Mesendoderm (in vitro differentiated cells): ENCODE data around the gene NUMB.
A peak's percentile ranks its signal among the peaks of the same experiment; 100 is the strongest.

ENCODE experiments used
- DNase-seq: peaks from one replicate; pipeline ENCODE4 v3.0.0; 2013
- H2AK5ac ChIP-seq: 2 replicates; pipeline ENCODE4 v1.6.1; 2013; ENCODE audit warnings: low read length, inconsistent platforms
- H2BK120ac ChIP-seq: 2 replicates; pipeline ENCODE4 v1.6.1; 2013; ENCODE audit warnings: low read depth, mild to moderate bottlenecking, low read length, moderate library complexity, mixed read lengths
- H2BK15ac ChIP-seq: replicated peaks from 2 replicates; pipeline ENCODE4 v1.6.1; 2013; ENCODE audit warnings: low read depth, mild to moderate bottlenecking, moderate library complexity
- H2BK5ac ChIP-seq: 2 replicates; pipeline ENCODE4 v1.6.1; 2013; ENCODE audit warnings: low read length, inconsistent platforms
- H3K18ac ChIP-seq: 2 replicates; pipeline ENCODE4 v1.6.1; 2013; ENCODE audit warnings: mild to moderate bottlenecking, low read length, mixed read lengths
- H3K23ac ChIP-seq: one replicate; pipeline ENCODE4 v1.6.1; 2013; ENCODE audit warnings: low read length
- H3K27ac ChIP-seq: 2 replicates; pipeline ENCODE4 v1.5.1; 2013; ENCODE audit warnings: low read depth, mild to moderate bottlenecking, inconsistent platforms, low read length, moderate library complexity
- H3K27me3 ChIP-seq: 2 replicates; pipeline ENCODE4 v1.6.1; 2013; ENCODE audit warnings: low read length, control low read depth, mild to moderate bottlenecking, inconsistent platforms; ENCODE audit not compliant: insufficient read depth, poor library complexity
- H3K36me3 ChIP-seq: 2 replicates; pipeline ENCODE4 v1.6.1; 2013; ENCODE audit warnings: low read length, inconsistent platforms; ENCODE audit not compliant: control insufficient read depth, insufficient read depth
- H3K4ac ChIP-seq: one replicate; pipeline ENCODE4 v1.6.1; 2013; ENCODE audit warnings: low read depth, mild to moderate bottlenecking, low read length, moderate library complexity
- H3K4me1 ChIP-seq: 2 replicates; pipeline ENCODE4 v1.6.1; 2013; ENCODE audit warnings: low read depth, low read length, inconsistent platforms; ENCODE audit not compliant: control insufficient read depth
- H3K4me2 ChIP-seq: 2 replicates; pipeline ENCODE4 v1.6.1; 2013; ENCODE audit warnings: low read length
- H3K4me3 ChIP-seq: 2 replicates; pipeline ENCODE4 v1.5.1; 2013; ENCODE audit warnings: mild to moderate bottlenecking, low read length
- H3K56ac ChIP-seq: one replicate; pipeline ENCODE4 v1.6.1; 2013; ENCODE audit warnings: low read length
- H3K79me1 ChIP-seq: 2 replicates; pipeline ENCODE4 v1.6.1; 2013; ENCODE audit warnings: low read length, inconsistent platforms
- H3K79me2 ChIP-seq: 2 replicates; pipeline ENCODE4 v1.6.1; 2013; ENCODE audit warnings: mild to moderate bottlenecking, low read length; ENCODE audit not compliant: control insufficient read depth, insufficient read depth
- H3K9ac ChIP-seq: 2 replicates; pipeline ENCODE4 v1.6.1; 2013; ENCODE audit warnings: low read length, inconsistent platforms
- H4K5ac ChIP-seq: one replicate; pipeline ENCODE4 v1.6.1; 2013; ENCODE audit warnings: low read length
- H4K8ac ChIP-seq: one replicate; pipeline ENCODE4 v1.6.1; 2013; ENCODE audit warnings: low read depth, mild to moderate bottlenecking, control low read depth, low read length, moderate library complexity
- WGBS: extraction: QIAGEN DNeasy Blood & Tissue Kit; methylation state at CpG from one replicate; pipeline ENCODE4 v1.1.7; 2013; ENCODE audit warnings: low lambda C conversion rate, missing lambda C conversion rate; ENCODE audit not compliant: insufficient coverage; ENCODE audit errors: extremely low coverage; 5-methylcytosine and 5-hydroxymethylcytosine counted together

The NUMB gene

DNA sequence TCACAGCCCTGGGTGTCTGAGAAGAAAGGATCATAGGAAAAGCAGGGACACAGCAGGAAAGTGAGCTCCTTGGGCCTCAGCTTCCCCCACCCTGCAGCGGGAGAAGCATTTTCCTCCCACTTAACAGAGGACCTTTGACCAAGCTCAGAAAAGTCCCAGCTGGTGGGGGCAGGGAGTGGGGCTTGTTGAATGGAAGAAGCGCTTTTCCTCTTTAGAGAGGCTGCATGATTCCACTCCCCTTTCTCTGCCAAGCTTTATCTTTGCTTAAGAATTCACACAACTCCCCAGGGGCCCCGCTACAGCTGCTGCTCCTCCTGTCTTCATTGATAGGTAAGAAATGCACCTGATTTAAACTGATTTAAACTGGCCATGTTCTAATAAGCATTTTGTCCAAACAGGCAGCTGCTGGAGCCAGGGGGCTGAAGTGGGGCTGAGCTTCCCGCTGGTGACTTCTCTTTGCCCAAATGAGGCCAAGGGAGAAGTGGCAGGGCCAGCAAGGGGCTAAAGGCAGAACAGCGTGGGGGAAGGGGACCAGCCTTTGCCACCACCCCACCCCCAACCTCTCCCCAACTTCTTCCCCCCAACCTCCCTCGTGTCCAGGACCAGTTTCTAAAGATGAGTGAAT is 222.7 kb downstream of the NUMB start:
- Histone ChIP-seq H3K9ac (no peak overlapping the region), H3K36me3 (no peaks in the 10 kb centered on the region), H3K79me1 (no peaks in the 10 kb centered on the region), H3K27ac (peak overlapping the region; percentile 2), H3K27me3 (peaks cover 31% of the 10 kb centered on the region), H3K23ac (no peak overlapping the region), H2BK5ac (no peak overlapping the region), H3K4ac (no peak overlapping the region), H3K79me2 (no peaks in the 10 kb centered on the region), H2BK120ac (peak overlapping the region; percentile 31), H4K8ac (no peak overlapping the region), H3K18ac (no peak overlapping the region), H3K56ac (peak overlapping the region; percentile 36), H4K5ac (no peak overlapping the region), H3K4me3 (no peak overlapping the region), H3K4me1 (peaks cover 5% of the 10 kb centered on the region), H3K4me2 (no peak overlapping the region), H2AK5ac (no peak overlapping the region), H2BK15ac (no peak overlapping the region)
- DNase-seq = peak; percentile 82
- no CpG with 5 or more reads among the region's 6 CpGs for WGBS

DNA sequence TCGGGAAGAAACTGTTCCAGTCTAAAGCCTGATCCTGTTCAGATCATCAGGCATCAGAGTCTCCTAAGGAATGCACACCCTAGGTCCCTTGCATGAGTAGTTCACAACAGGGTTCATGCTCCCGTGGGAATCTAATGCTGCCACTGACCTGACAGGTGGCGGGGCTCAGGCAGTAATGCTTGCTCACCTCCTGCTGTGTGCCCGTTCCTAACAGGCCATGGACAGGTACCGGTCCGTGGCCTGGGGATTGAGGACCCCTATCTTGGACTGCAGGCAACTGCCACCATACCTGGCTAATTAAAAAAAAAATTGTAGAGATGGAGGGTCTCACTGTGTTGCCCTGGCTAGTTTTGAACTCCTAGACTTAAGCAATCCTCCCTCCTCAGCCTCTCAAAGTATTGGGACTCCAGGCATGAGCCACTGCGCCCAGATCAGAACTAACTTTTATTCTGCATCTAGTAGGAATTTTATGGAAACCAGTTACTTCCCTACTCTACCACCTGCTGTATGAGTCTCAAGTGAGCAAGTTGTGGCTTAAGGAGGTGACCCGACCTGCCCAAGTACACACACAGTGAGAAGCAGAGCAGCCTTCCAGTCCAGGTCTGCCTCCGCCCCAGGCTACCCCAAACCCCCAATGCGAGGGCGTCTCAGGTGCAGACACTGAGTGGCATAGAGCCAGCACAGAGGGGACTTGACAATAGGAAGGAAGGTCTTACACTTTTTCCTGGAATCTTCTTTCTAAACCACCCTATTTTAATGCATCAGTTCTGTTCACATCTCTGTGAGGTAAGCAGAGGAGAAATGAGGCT is 223.6 kb downstream of the NUMB start:
- Histone ChIP-seq H3K9ac (no peak overlapping the region), H3K4me3 (no peak overlapping the region), H2AK5ac (no peak overlapping the region), H4K8ac (no peak overlapping the region), H4K5ac (no peak overlapping the region), H3K4me2 (no peak overlapping the region), H3K56ac (peak overlapping the region; percentile 36), H3K4ac (no peak overlapping the region), H3K36me3 (no peaks in the 10 kb centered on the region), H3K4me1 (peaks cover 5% of the 10 kb centered on the region), H3K18ac (no peak overlapping the region), H3K27ac (peak overlapping the region; percentile 2), H3K27me3 (peaks cover 27% of the 10 kb centered on the region), H3K79me1 (no peaks in the 10 kb centered on the region), H2BK5ac (no peak overlapping the region), H3K23ac (no peak overlapping the region), H3K79me2 (no peaks in the 10 kb centered on the region), H2BK15ac (no peak overlapping the region), H2BK120ac (no peak overlapping the region)
- no CpG with 5 or more reads among the region's 11 CpGs for WGBS
- DNase-seq = no peak

DNA sequence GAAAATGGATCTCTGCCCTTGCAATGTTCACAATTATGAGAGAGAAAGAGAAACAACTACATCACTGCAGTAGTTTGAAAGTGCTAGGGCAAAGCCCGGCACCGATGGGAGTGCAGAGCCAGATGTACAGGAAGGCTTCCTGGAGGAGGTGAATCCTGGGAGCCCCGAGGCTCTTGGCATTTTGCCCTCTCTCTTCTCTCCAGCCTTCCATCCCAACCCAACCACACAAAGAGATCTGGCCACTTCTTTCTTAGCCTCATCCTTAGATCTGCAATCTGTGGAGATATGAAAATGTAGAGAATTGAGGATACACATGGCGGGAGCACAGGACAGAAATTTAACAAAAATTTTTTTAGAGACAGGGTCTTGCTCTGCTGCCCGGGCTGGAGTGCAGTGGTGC is 224.3 kb downstream of the NUMB start:
- no peak overlapping the region for H3K9ac ChIP-seq
- no peak overlapping the region for H2BK5ac ChIP-seq
- H2AK5ac ChIP-seq = no peak overlapping the region
- no CpG with 5 or more reads among the region's 5 CpGs for WGBS
- no peak overlapping the region for H3K27ac ChIP-seq
- peaks cover 23% of the 10 kb centered on the region for H3K27me3 ChIP-seq
- no peak overlapping the region for H4K8ac ChIP-seq
- no peak overlapping the region for H2BK15ac ChIP-seq
- no peak overlapping the region for H3K56ac ChIP-seq
- H4K5ac ChIP-seq = no peak overlapping the region
- no peak overlapping the region for H3K18ac ChIP-seq
- H2BK120ac ChIP-seq = no peak overlapping the region
- no peak overlapping the region for H3K23ac ChIP-seq
- H3K4ac ChIP-seq = no peak overlapping the region
- no peaks in the 10 kb centered on the region for H3K79me2 ChIP-seq
- H3K36me3 ChIP-seq = no peaks in the 10 kb centered on the region
- peaks cover 5% of the 10 kb centered on the region for H3K4me1 ChIP-seq
- H3K4me2 ChIP-seq = no peak overlapping the region
- H3K79me1 ChIP-seq = no peaks in the 10 kb centered on the region
- DNase-seq = no peak
- no peak overlapping the region for H3K4me3 ChIP-seq

DNA sequence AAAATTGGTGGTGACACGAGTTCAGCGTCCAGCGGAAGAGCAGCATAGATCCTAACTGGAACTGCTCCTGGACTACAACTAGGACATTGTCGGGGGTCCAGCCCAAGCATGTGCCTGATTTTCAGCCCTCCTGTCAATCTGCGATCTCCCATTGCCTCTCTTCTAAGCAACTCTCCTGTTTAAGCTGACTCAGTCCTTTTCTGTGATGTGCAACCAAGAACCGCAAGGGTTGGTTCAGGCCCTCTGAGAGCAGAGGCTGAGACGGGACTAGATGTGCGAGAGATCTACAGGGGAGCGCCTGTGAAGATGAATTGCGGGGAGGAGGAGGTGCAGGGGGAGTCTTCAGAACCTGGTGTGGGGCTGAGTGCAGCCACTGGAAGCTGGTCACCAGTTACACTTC is 224.8 kb downstream of the NUMB start:
- Histone ChIP-seq H3K56ac (no peak overlapping the region), H3K36me3 (no peaks in the 10 kb centered on the region), H3K4me3 (no peak overlapping the region), H3K18ac (no peak overlapping the region), H3K79me2 (no peaks in the 10 kb centered on the region), H4K8ac (no peak overlapping the region), H2BK15ac (no peak overlapping the region), H2BK5ac (no peak overlapping the region), H2AK5ac (no peak overlapping the region), H3K4me2 (no peak overlapping the region), H3K9ac (no peak overlapping the region), H4K5ac (no peak overlapping the region), H3K4me1 (peaks cover 5% of the 10 kb centered on the region), H2BK120ac (no peak overlapping the region), H3K27me3 (peaks cover 18% of the 10 kb centered on the region), H3K23ac (no peak overlapping the region), H3K79me1 (no peaks in the 10 kb centered on the region), H3K4ac (no peak overlapping the region), H3K27ac (no peak overlapping the region)
- no CpG with 5 or more reads among the region's 10 CpGs for WGBS
- no peak for DNase-seq

DNA sequence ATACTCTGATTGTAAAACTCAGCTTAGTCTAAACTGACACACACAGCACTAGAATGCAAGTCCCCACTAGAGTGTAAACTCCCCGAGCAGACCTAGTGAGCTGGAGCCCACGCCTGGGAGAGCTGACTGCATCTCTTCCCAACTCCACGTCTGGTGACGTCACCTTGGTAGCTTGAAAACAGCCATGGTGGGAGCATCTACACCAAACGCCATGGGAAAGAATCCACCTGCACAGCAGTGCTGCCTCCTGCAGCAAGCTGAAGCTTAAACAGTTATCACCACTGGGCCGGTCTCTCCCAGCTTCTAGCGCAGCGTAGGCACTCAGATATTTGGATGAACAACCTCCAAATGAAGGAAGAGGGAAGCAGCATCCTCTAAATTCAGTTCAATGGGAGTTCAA is 225.4 kb downstream of the NUMB start:
- no peak overlapping the region for H3K9ac ChIP-seq
- no peak overlapping the region for H3K23ac ChIP-seq
- H3K79me1 ChIP-seq = no peaks in the 10 kb centered on the region
- peaks cover 12% of the 10 kb centered on the region for H3K27me3 ChIP-seq
- H4K8ac ChIP-seq = no peak overlapping the region
- peaks cover 5% of the 10 kb centered on the region for H3K4me1 ChIP-seq
- no peaks in the 10 kb centered on the region for H3K36me3 ChIP-seq
- no peak overlapping the region for H4K5ac ChIP-seq
- H3K4me2 ChIP-seq = no peak overlapping the region
- no peak overlapping the region for H3K4me3 ChIP-seq
- H3K18ac ChIP-seq = no peak overlapping the region
- H2BK15ac ChIP-seq = no peak overlapping the region
- DNase-seq = peak; percentile 27
- no peaks in the 10 kb centered on the region for H3K79me2 ChIP-seq
- no peak overlapping the region for H3K4ac ChIP-seq
- no peak overlapping the region for H2BK120ac ChIP-seq
- no peak overlapping the region for H2BK5ac ChIP-seq
- H3K56ac ChIP-seq = no peak overlapping the region
- no peak overlapping the region for H2AK5ac ChIP-seq
- no CpG with 5 or more reads among the region's 8 CpGs for WGBS
- H3K27ac ChIP-seq = no peak overlapping the region
